TTC549 (cell line): Measurements from ENCODE around the gene SCARB1.

Source experiments
- FAIRE-seq: peaks from 2 replicates; lab custom pipeline; 2012; peaks lifted over from hg19 to GRCh38; lab: Jason Lieb, UNC

SCARB1 gene

GRCh38 chr12:124758266-124759220 lies 105.1 kb downstream of the SCARB1 start:
- FAIRE-seq: no peak

DNA sequence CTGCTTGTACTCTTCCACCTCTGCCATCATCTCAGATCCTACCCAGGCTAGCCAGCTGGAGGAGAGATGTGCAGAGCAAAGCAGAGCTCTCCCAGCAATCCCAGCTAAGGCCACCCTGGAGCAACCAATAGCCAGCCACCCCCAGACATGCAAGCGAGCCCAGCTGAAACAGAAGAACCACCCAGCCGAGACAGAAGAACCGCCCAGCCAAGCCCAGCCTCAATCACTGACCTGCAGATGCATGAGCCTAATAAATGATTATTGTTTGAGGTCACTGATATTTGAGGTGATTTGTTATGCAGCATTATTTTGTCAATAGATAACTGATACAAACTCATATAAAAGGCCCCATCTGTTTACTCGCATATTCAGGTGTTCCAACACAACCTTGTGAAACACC lies 106.3 kb downstream of the SCARB1 start:
- FAIRE-seq: no peak

GRCh38 chr12:124756760-124757159 lies 106.9 kb downstream of the SCARB1 start:
- no peak for FAIRE-seq

- FAIRE-seq: no peak
Measured at GRCh38 chr12:124756166-124756565, 107.5 kb downstream of the SCARB1 start.

GRCh38 chr12:124755801-124756148 lies 107.9 kb downstream of the SCARB1 start:
- no peak for FAIRE-seq

GRCh38 chr12:124754949-124755800 lies 108.5 kb downstream of the SCARB1 start:
- no peak for FAIRE-seq

DNA sequence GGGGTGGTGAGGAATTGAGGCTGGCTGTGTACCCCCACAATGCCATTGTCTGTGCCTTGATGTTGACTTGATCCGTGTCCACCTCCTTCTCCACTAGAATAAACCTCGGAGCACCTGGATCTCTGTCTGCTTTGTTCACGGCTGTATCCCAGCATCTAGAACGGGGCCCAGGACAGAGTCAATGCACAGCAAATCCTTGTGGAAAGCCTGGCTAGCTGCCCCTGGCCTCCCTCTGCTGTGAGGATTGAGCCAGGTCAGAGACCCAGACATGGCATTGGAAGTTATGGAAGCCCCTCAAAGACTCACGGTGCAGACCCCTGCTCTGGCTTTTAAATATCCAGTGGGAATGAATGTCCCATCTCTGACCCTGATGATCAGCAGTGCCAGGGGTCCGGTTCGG lies 109.2 kb downstream of the SCARB1 start:
- FAIRE-seq: no peak

GRCh38 chr12:124753993-124754392 lies 109.7 kb downstream of the SCARB1 start:
- FAIRE-seq: no peak

- no peak for FAIRE-seq
Measured at GRCh38 chr12:124753228-124753591, 110.5 kb downstream of the SCARB1 start.

- no peak for FAIRE-seq
Measured at GRCh38 chr12:124752437-124753227, 111.0 kb downstream of the SCARB1 start.

DNA sequence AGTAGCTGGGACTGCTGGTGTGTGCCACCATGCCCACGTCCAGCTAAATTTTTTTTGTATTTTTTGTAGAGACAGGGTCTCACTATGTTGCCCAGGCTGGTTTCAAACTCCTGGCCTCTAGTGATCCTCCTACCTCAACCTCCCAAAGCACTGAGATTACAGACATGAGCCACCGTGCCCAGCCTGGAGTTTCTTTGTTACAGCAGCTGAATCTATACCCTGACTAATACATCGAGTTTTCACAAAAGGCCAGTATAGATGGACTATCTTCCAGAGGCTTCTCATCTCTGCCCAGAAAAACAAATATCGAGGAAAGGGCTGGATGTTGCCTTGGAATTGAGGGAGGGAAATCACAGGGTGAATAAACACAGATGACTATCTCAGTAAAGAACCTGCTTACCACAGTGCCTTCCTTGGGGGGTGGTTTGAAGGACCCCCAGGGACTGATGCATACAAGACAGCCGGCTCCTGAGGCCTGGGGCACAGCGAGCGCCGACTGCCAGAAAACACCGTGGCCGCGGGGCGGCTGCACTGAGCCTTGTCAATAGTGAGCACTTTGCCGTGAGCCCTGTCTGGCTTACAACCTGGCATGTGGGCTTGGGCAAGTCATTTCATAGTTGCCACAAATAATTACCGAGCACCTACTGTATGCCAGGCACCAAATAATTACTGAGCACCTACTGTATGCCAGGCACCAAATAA lies 111.9 kb downstream of the SCARB1 start:
- FAIRE-seq: no peak

DNA sequence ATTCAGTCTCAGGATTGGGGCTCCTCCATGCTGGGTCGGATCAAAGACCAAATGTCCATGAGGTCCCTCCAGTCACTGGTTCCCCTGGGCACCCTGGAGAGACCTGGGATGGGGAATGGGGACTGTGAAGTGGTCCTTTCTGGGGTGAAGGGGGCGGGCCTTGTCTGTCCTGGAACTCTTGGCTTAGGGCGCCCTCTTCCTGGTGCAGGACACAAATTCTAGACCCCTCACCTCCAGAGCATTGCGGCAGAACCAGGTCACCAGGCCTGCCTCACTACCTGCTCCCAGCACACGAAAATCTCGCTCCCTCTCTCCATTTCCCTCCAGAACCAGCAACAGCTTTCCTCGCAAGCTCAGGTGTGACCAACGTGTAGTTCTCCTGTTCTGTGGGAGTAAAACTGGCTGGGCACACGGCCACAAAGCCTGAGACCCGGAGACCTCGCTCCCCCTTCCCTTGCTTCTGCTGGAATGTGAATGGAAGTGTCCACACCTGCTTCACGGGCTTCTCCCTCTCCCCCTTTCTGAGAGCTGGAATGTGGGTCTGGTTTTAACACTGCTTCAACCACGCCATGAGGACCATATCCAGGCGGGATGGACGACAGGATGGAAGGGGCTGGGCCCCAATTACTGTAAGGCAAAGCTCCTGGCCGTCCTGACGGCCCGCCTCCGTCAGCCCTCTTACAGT lies 112.7 kb downstream of the SCARB1 start:
- FAIRE-seq: no peak

DNA sequence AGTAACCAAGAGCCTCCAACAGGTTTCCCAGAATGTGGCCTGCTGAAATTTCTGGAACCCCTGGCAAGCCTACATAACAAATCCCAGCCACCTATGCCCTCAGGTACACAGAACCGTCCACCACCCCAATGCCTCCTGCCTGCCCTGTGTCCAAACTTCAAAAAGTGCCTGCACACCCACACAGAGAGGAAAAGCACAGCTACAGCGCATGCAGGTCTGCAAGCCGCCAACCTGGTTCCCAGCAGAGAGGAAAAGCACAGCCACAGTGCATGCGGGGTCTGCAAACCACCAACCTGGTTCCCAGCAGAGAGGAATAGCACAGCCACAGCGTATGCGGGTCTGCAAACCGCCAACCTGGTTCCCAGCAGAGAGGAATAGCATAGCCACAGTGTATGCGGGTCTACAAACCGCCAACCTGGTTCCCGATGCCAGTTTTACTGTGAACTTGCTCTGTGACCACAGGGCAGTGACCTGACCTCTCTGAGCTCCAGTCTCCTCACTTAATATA lies 113.5 kb downstream of the SCARB1 start:
- FAIRE-seq: no peak

DNA sequence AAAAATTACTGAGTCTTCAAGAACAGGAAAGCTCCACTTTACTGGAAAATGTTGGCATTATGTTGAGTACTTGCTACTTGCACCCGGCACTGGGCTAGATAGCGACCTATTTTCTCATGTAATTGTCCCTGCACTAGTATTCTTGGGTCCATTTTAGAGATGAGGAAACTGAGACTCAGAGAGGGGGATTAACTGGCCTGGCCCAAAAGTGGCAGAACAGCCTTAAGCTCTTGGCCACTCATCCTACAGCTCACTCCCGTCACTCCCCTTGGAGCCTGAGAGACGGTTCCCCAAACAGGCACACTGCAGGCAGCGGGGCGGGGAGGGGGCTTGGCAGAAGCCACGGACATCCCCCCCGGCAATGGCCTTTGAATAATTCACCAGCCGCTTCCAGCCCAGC lies 113.9 kb downstream of the SCARB1 start:
- no peak for FAIRE-seq

- no peak for FAIRE-seq
Measured at GRCh38 chr12:124747426-124748161, 116.1 kb downstream of the SCARB1 start.

DNA sequence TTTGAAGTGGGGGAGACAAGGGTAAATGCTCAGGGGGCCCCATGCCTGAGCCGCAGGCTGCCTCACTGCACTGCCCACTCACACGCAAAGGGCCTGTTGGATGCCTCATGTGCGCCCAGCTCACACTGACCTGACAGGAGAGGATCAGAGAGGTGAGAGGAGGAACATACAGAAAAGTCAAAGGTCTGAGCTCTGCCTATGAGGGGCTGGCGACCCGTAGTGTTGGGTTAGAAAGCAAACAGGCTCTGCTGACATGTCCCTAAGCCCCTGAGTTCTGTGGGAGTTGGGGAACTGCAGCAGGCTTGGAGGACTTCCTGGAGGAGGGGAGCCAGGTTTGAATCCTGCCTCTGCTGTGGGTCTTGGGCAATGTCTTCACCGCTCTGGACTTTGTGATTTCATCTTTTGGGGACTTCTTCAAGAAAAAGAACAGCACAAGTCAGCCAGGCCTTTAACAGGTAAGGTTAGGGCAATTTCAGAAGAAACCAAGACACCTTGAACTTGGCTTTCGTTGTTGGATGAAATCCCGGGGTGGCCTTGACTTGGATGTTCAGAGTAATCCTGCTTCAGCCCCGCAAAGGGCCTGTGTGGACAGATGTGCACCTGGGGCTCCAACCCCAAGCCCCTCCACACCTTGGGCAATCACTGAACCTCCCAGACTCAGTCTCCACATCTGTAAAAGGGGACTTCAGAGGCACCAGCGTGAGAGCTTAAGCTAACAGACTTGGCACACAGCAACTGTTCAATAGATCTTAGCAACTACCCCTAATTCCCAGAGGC lies 116.8 kb downstream of the SCARB1 start:
- FAIRE-seq: no peak

DNA sequence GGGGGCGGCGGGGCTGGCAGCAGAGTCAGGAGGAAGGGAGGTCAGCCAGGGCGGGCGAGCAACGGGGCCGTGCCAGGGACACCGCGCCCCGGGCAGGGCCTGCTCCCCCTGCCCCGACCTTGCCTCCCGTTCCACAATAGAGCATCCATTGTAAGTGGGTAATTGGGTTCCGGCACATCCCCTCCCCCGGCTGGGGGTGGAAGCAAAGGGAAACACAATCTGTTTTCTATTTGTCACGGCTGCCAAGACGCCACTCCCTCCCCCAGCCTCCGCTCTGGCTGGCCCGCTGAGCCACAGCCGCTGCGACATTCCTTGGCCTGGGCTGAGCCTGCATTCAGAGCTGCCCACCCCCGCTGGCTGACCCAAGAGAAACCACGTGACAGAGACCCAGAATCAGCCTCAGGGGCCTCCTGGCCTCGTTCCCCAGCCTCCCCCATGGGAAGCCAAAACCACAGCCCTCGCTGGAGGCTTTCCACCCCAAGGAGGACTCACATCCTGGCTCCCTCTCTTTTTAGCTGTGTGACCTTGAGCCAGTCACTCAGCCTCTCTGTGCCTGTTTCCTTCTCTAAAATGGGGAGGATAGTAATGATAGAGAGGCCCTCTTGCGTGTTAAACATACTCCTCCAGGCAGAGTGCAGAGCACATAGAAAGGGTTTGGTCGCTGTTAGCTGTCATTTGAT lies 117.6 kb downstream of the SCARB1 start:
- peak; percentile 91 for FAIRE-seq

GRCh38 chr12:124745465-124745890 lies 118.2 kb downstream of the SCARB1 start:
- no peak for FAIRE-seq
